SK-N-SH (cell line): ENCODE measurements around the gene POLR3G. TPM values are rescaled to one million over a fixed set of nuclear protein-coding genes. Genes with fewer than 3 reads are reported as not detected.

ENCODE experiments used
- CTCF ChIA-PET: fragments of 300-600, 350-600 bp; formaldehyde crosslinking; extraction: SDS; loops from one replicate; lab custom pipeline; 2021; lab: Yijun Ruan, JAX
- POLR2A ChIA-PET: fragments of 350-600 bp; sonication (Branson Sonifier 250); formaldehyde crosslinking; extraction: SDS; loops from one replicate; lab custom pipeline; 2020; ENCODE audit warnings: antibody characterized with exemption, inconsistent platforms; lab: Yijun Ruan, JAX
- DNase-seq: peaks from one replicate; pipeline ENCODE4 v3.0.0; 2012
- H2AFZ ChIP-seq: fragments of 200-600 bp; sonication (generic); 2 replicates; pipeline ENCODE4 v1.8.1; 2016; ENCODE audit warnings: antibody characterized with exemption, mild to moderate bottlenecking, low read depth
- H3F3A ChIP-seq: fragments of 200-600 bp; sonication (generic); replicated peaks from 2 replicates; pipeline ENCODE3; 2016; ENCODE audit warnings: antibody characterized with exemption, mild to moderate bottlenecking; ENCODE audit not compliant: insufficient read depth
- H3K27ac ChIP-seq, 2 experiments: fragments of 200-500 bp in 1 of 2; fragments of 200-600 bp in 1 of 2; sonication (Bioruptor generic) in 1 of 2; sonication (generic), shearing (Covaris generic) in 1 of 2; 2 replicates each; pipeline versions ENCODE4 v1.5.1 to v1.6.1; 2014 to 2016; ENCODE audit warnings: low read depth in 2 of 2, inconsistent platforms in 1 of 2, low read length in 1 of 2, mild to moderate bottlenecking in 1 of 2, mixed read lengths in 1 of 2
- H3K27me3 ChIP-seq: fragments of 200-600 bp; sonication (generic), shearing (Covaris generic); 2 replicates; pipeline ENCODE4 v1.6.1; 2016; ENCODE audit warnings: mixed run types; ENCODE audit not compliant: insufficient read depth
- H3K36me3 ChIP-seq, 2 experiments: fragments of 200-500 bp in 1 of 2; fragments of 200-600 bp in 1 of 2; sonication (Bioruptor generic) in 1 of 2; sonication (generic) in 1 of 2; replicated peaks in 1 of 2; 2 replicates each; pipeline versions ENCODE3 to v1.5.1; 2014 to 2016; ENCODE audit warnings: low read length in 1 of 2, mild to moderate bottlenecking in 1 of 2; ENCODE audit not compliant: insufficient read depth in 2 of 2, control insufficient read depth in 1 of 2
- H3K4me1 ChIP-seq, 2 experiments: fragments of 200-500 bp in 1 of 2; fragments of 200-600 bp in 1 of 2; sonication (Bioruptor generic) in 1 of 2; sonication (generic), shearing (Covaris generic) in 1 of 2; 2 replicates each; pipeline versions ENCODE4 v1.5.1 to v1.6.1; 2014 to 2016; ENCODE audit warnings: low read depth in 1 of 2, low read length in 1 of 2, mixed run types in 1 of 2; ENCODE audit not compliant: insufficient read depth in 2 of 2, control insufficient read depth in 1 of 2
- H3K4me2 ChIP-seq: fragments of 200-600 bp; sonication (generic), shearing (Covaris generic); 2 replicates; pipeline ENCODE4 v1.6.1; 2017; ENCODE audit warnings: mixed run types
- H3K4me3 ChIP-seq, 2 experiments: fragments of 200-500 bp in 1 of 2; fragments of 200-600 bp in 1 of 2; sonication (Bioruptor generic) in 1 of 2; sonication (generic), shearing (Covaris generic) in 1 of 2; 2 replicates each; pipeline versions ENCODE4 v1.5.1 to v1.8.1; 2014 to 2016; ENCODE audit warnings: low read depth in 2 of 2, inconsistent platforms in 1 of 2, low read length in 1 of 2, mild to moderate bottlenecking in 1 of 2, mixed read lengths in 1 of 2, moderate library complexity in 1 of 2
- H3K79me2 ChIP-seq: fragments of 200-600 bp; sonication (generic); 2 replicates; pipeline ENCODE4 v1.8.1; 2017; ENCODE audit warnings: mild to moderate bottlenecking; ENCODE audit not compliant: insufficient read depth
- H3K9ac ChIP-seq: fragments of 200-600 bp; sonication (generic); 2 replicates; pipeline ENCODE4 v1.6.1; 2017; ENCODE audit warnings: mixed run types
- H3K9me2 ChIP-seq: fragments of 200-600 bp; sonication (generic); 2 replicates; pipeline ENCODE4 v1.6.1; 2017; ENCODE audit warnings: mixed run types
- H3K9me3 ChIP-seq: fragments of 200-600 bp; sonication (generic); 2 replicates; pipeline ENCODE4 v1.6.1; 2017; ENCODE audit warnings: mixed run types, mild to moderate bottlenecking, moderate library complexity
- H4K20me1 ChIP-seq: fragments of 200-600 bp; sonication (generic); 2 replicates; pipeline ENCODE4 v1.6.1; 2017; ENCODE audit warnings: mild to moderate bottlenecking, mixed run types; ENCODE audit not compliant: insufficient read depth
- EP300 ChIP-seq, 2 experiments: IDR thresholded peaks; 2 replicates each; pipeline versions ENCODE4 v1.4.0 to v1.6.1; 2012; ENCODE audit warnings: borderline replicate concordance in 1 of 2, low read depth in 1 of 2, low read length in 1 of 2
- FOXJ3 ChIP-seq: sonication (generic); formaldehyde crosslinking; IDR thresholded peaks from 2 replicates; pipeline ENCODE4 v1.5.1; 2020; ENCODE audit warnings: mild to moderate bottlenecking, missing genetic modification reagents
- FOXM1 ChIP-seq: IDR thresholded peaks from 2 replicates; pipeline ENCODE4 v1.4.0; 2012; ENCODE audit warnings: low read depth, mild to moderate bottlenecking
- GABPA ChIP-seq: IDR thresholded peaks from 2 replicates; pipeline ENCODE4 v1.4.0; 2012; ENCODE audit warnings: low read depth, mild to moderate bottlenecking
- GATA2 ChIP-seq: sonication (generic); formaldehyde crosslinking; IDR thresholded peaks from 2 replicates; pipeline ENCODE4 v1.5.0; 2020; ENCODE audit warnings: mild to moderate bottlenecking, missing genetic modification reagents
- MEF2A ChIP-seq: IDR thresholded peaks from 2 replicates; pipeline ENCODE4 v1.4.0; 2012; ENCODE audit warnings: low read depth, borderline replicate concordance
- MXI1 ChIP-seq: IDR thresholded peaks from 2 replicates; pipeline ENCODE4 v1.6.1; 2012; ENCODE audit warnings: mild to moderate bottlenecking, low read depth, low read length, improper control_type of control experiment
- NFIC ChIP-seq: IDR thresholded peaks from 2 replicates; pipeline ENCODE4 v1.4.0; 2012; ENCODE audit warnings: borderline replicate concordance
- POLR2AphosphoS5 ChIP-seq: IDR thresholded peaks from 2 replicates; pipeline ENCODE4 v1.6.1; 2012; ENCODE audit warnings: low read depth, low read length
- RAD21 ChIP-seq: IDR thresholded peaks from 2 replicates; pipeline ENCODE4 v1.6.1; 2012; ENCODE audit warnings: mild to moderate bottlenecking, low read length
- RCOR1 ChIP-seq: fragments of 150-350 bp; IDR thresholded peaks from 2 replicates; pipeline ENCODE4 v1.6.1; 2017; ENCODE audit warnings: antibody characterized with exemption, low read length
- RXRA ChIP-seq: IDR thresholded peaks from 2 replicates; pipeline ENCODE4 v1.4.0; 2012; ENCODE audit warnings: low read depth, mild to moderate bottlenecking, borderline replicate concordance
- SMC3 ChIP-seq: IDR thresholded peaks from 2 replicates; pipeline ENCODE4 v1.6.1; 2012; ENCODE audit warnings: low read depth, low read length, improper control_type of control experiment
- TAF1 ChIP-seq: IDR thresholded peaks from 2 replicates; pipeline ENCODE4 v1.6.1; 2012; ENCODE audit warnings: low read depth, mild to moderate bottlenecking, low read length, moderate library complexity, borderline replicate concordance
- TCF12 ChIP-seq: IDR thresholded peaks from 2 replicates; pipeline ENCODE4 v1.4.0; 2012
- USF1 ChIP-seq: IDR thresholded peaks from 2 replicates; pipeline ENCODE4 v1.4.0; 2012; ENCODE audit warnings: low read depth, borderline replicate concordance
- YY1 ChIP-seq: IDR thresholded peaks from 2 replicates; pipeline ENCODE4 v1.4.0; 2012; ENCODE audit warnings: low read depth, mild to moderate bottlenecking
- WGBS: methylation state at CpG from one replicate; pipeline ENCODE4 v1.1.6; 2017; ENCODE audit warnings: low lambda C conversion rate; 5-methylcytosine and 5-hydroxymethylcytosine counted together
- polyA plus RNA-seq, 3 experiments: library from polyadenylated mRNA; depleted of rRNA; stranded (reverse); fragments of >200 nt; gene quantifications; 2 replicates each; pipeline ENCODE4 v1.2.3, GENCODE V29; 2012
- TF ChIP-seq, protein P1 (sequence below): fragments of 200-600 bp; sonication (generic); IDR thresholded peaks from 2 replicates; pipeline ENCODE4 v1.6.1; 2017; ENCODE audit warnings: antibody characterized with exemption, mild to moderate bottlenecking, moderate library complexity
- TF ChIP-seq, protein P2 (sequence below): IDR thresholded peaks from 2 replicates; pipeline ENCODE4; 2012
- TF ChIP-seq, protein P3 (sequence below): fragments of 150-350 bp; IDR thresholded peaks from 2 replicates; pipeline ENCODE4 v1.6.1; 2017; ENCODE audit warnings: antibody characterized with exemption, low read length, low read depth, borderline replicate concordance
- TF ChIP-seq, protein P4 (sequence below): IDR thresholded peaks from 2 replicates; pipeline ENCODE4 v1.4.0; 2012; ENCODE audit warnings: low read depth
- TF ChIP-seq, protein P5 (sequence below): IDR thresholded peaks from 2 replicates; pipeline ENCODE4 v1.6.1; 2012; ENCODE audit warnings: mild to moderate bottlenecking, low read depth, low read length, moderate library complexity

The POLR3G gene
- polyA plus RNA-seq, 1 of the 3 experiments (the other 2 are of a cell fraction) = 17.1 TPM

DNA sequence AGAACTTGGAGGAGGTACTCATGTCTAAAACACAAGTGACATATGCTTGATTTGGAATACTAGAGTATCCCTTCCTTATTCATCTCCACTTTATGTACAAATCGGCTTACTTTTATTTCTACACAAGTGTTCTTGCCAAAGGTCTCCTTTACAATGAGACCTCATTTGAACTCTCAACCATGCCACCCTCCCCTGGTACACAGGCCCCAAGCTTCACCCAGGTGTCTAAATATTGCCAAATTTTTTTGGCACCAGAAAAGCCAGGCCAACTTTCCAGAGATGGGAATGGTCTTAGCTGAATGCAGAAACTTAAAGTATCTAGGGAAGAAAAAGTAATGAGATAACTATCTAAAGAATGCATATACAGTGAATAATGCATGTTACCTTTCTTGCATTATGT is 35.8 kb downstream of the POLR3G start:
- H3K9ac ChIP-seq = no peak overlapping the region
- no peaks in the 10 kb centered on the region for H3K9me3 ChIP-seq
- CTCF ChIA-PET = interaction anchor here (4.4 kb wide), 1 partner anchor 19 kb away, joined by 16 read pairs; the partner anchor contains the start of gene LYSMD3
- DNase-seq = no peak
- H3K36me3 ChIP-seq = peaks cover 2 to 5% of the 10 kb centered on the region in 2 experiments
- no peaks in the 10 kb centered on the region for H3K9me2 ChIP-seq
- H3K27me3 ChIP-seq = no peaks in the 10 kb centered on the region
- TF ChIP-seq YY1 = no peak
- TF ChIP-seq TAF1 = no peak
- TF ChIP-seq, protein P1, sequence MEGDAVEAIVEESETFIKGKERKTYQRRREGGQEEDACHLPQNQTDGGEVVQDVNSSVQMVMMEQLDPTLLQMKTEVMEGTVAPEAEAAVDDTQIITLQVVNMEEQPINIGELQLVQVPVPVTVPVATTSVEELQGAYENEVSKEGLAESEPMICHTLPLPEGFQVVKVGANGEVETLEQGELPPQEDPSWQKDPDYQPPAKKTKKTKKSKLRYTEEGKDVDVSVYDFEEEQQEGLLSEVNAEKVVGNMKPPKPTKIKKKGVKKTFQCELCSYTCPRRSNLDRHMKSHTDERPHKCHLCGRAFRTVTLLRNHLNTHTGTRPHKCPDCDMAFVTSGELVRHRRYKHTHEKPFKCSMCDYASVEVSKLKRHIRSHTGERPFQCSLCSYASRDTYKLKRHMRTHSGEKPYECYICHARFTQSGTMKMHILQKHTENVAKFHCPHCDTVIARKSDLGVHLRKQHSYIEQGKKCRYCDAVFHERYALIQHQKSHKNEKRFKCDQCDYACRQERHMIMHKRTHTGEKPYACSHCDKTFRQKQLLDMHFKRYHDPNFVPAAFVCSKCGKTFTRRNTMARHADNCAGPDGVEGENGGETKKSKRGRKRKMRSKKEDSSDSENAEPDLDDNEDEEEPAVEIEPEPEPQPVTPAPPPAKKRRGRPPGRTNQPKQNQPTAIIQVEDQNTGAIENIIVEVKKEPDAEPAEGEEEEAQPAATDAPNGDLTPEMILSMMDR = no peak
- no peak for TF ChIP-seq TCF12
- no peak for TF ChIP-seq EP300 (IDR thresholded peaks at IDR 0.05; ENCODE audit: borderline replicate concordance in 1 of 2, low read depth in 1 of 2, low read length in 1 of 2)
- TF ChIP-seq RXRA = no peak
- no peak for TF ChIP-seq FOXJ3
- TF ChIP-seq, protein P2, sequence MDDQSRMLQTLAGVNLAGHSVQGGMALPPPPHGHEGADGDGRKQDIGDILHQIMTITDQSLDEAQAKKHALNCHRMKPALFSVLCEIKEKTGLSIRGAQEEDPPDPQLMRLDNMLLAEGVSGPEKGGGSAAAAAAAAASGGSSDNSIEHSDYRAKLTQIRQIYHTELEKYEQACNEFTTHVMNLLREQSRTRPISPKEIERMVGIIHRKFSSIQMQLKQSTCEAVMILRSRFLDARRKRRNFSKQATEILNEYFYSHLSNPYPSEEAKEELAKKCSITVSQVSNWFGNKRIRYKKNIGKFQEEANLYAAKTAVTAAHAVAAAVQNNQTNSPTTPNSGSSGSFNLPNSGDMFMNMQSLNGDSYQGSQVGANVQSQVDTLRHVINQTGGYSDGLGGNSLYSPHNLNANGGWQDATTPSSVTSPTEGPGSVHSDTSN = no peak
- TF ChIP-seq FOXM1 = no peak
- no peak for TF ChIP-seq GABPA
- TF ChIP-seq RCOR1 = no peak
- no peak for TF ChIP-seq MXI1
- no peak for TF ChIP-seq NFIC
- TF ChIP-seq POLR2AphosphoS5 = no peak
- TF ChIP-seq, all 33 proteins: peak for 0
- POLR2A ChIA-PET = no interaction called here
- H3F3A ChIP-seq = peaks cover 14% of the 10 kb centered on the region
- H3K4me2 ChIP-seq = no peak overlapping the region
- no peak overlapping the region for H2AFZ ChIP-seq
- no peaks in the 10 kb centered on the region for H3K79me2 ChIP-seq
- H3K4me3 ChIP-seq = no peak overlapping the region
- WGBS = 100% methylated on average over 1 of the region's 1 CpG
- peaks cover 0 to 14% of the 10 kb centered on the region in 2 experiments; a peak in 1 of 4 replicates for H3K4me1 ChIP-seq
- H3K27ac ChIP-seq = no peak overlapping the region
- H4K20me1 ChIP-seq = no peaks in the 10 kb centered on the region

DNA sequence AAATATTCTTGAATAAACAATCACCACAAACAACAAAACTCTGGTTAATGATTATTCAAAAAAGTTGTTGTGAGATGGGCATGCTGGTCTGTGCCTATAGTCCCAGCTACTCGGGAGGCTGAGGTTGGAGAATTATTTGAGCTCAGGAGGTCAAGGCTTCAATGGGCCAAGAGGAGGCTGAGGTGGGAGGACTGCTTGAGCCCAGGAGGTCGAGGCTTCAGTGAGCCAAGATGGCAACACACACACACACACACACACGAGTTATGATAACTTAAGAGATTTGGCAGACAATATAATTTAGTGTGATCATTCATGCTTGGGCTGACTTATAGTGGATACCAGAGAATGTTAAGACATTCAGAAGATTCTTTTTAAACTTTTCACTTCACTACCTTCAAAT is 39.9 kb downstream of the POLR3G start:
- no peaks in the 10 kb centered on the region for H3K9me3 ChIP-seq
- H3K9ac ChIP-seq = no peak overlapping the region
- H3K4me3 ChIP-seq = no peak overlapping the region
- CTCF ChIA-PET = no interaction called here
- no peak overlapping the region for H2AFZ ChIP-seq
- H3K27ac ChIP-seq = no peak overlapping the region
- no peaks in the 10 kb centered on the region for H3K27me3 ChIP-seq
- H3K9me2 ChIP-seq = no peaks in the 10 kb centered on the region
- peaks cover 20 to 25% of the 10 kb centered on the region in 2 experiments for H3K36me3 ChIP-seq
- WGBS = 86% methylated on average over 3 of the region's 3 CpGs
- POLR2A ChIA-PET = no interaction called here
- no peaks in the 10 kb centered on the region for H3K79me2 ChIP-seq
- H3K4me1 ChIP-seq = peaks cover 0 to 14% of the 10 kb centered on the region in 2 experiments; a peak in 2 of 4 replicates
- no peak for DNase-seq
- H4K20me1 ChIP-seq = no peaks in the 10 kb centered on the region
- peaks cover 18% of the 10 kb centered on the region for H3F3A ChIP-seq
- H3K4me2 ChIP-seq = no peak overlapping the region
- TF ChIP-seq RAD21 (no peak), FOXM1 (no peak), EP300 (IDR thresholded peaks at IDR 0.05; ENCODE audit: borderline replicate concordance in 1 of 2, low read depth in 1 of 2, low read length in 1 of 2) (no peak), GATA2 (no peak), SMC3 (no peak), RCOR1 (no peak), USF1 (no peak), MEF2A (no peak)
- TF ChIP-seq, protein P3, sequence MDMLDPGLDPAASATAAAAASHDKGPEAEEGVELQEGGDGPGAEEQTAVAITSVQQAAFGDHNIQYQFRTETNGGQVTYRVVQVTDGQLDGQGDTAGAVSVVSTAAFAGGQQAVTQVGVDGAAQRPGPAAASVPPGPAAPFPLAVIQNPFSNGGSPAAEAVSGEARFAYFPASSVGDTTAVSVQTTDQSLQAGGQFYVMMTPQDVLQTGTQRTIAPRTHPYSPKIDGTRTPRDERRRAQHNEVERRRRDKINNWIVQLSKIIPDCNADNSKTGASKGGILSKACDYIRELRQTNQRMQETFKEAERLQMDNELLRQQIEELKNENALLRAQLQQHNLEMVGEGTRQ = no peak
- TF ChIP-seq, protein P4, sequence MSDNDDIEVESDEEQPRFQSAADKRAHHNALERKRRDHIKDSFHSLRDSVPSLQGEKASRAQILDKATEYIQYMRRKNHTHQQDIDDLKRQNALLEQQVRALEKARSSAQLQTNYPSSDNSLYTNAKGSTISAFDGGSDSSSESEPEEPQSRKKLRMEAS = no peak
- TF ChIP-seq, protein P5, sequence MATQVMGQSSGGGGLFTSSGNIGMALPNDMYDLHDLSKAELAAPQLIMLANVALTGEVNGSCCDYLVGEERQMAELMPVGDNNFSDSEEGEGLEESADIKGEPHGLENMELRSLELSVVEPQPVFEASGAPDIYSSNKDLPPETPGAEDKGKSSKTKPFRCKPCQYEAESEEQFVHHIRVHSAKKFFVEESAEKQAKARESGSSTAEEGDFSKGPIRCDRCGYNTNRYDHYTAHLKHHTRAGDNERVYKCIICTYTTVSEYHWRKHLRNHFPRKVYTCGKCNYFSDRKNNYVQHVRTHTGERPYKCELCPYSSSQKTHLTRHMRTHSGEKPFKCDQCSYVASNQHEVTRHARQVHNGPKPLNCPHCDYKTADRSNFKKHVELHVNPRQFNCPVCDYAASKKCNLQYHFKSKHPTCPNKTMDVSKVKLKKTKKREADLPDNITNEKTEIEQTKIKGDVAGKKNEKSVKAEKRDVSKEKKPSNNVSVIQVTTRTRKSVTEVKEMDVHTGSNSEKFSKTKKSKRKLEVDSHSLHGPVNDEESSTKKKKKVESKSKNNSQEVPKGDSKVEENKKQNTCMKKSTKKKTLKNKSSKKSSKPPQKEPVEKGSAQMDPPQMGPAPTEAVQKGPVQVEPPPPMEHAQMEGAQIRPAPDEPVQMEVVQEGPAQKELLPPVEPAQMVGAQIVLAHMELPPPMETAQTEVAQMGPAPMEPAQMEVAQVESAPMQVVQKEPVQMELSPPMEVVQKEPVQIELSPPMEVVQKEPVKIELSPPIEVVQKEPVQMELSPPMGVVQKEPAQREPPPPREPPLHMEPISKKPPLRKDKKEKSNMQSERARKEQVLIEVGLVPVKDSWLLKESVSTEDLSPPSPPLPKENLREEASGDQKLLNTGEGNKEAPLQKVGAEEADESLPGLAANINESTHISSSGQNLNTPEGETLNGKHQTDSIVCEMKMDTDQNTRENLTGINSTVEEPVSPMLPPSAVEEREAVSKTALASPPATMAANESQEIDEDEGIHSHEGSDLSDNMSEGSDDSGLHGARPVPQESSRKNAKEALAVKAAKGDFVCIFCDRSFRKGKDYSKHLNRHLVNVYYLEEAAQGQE = no peak
